ENCODE measurements around the gene TOM1L2. TPM values are rescaled to one million over a fixed set of nuclear protein-coding genes. Genes with fewer than 3 reads are reported as not detected.

TOM1L2 gene
- total RNA-seq, 1 experiment from 2014 or later: 45.2 TPM

GRCh38 chr17:17987901-17988300, 15.7 kb upstream of the TOM1L2 start:
- no peak overlapping the region for H3K27ac ChIP-seq (ENCODE audit: low read length)
- no peak for TF ChIP-seq REST (IDR thresholded peaks at IDR 0.05; ENCODE audit: insufficient read depth in 1 of 2, low read depth in 2 of 2, low read length in 1 of 2)
- no peak for TF ChIP-seq POLR2AphosphoS5 (IDR thresholded peaks at IDR 0.05; ENCODE audit: low read depth, low read length)
- no peak for TF ChIP-seq TCF7L2 (IDR thresholded peaks at IDR 0.05; ENCODE audit: low read depth, low read length)
- no peak for TF ChIP-seq SIN3A (IDR thresholded peaks at IDR 0.05; ENCODE audit: borderline replicate concordance, insufficient read depth, low read depth, low read length)
- TF ChIP-seq CTCF (IDR thresholded peaks at IDR 0.05): no peak
- H3K27me3 ChIP-seq (ENCODE audit: control insufficient read depth, insufficient read depth, low read length): no peaks in the 10 kb centered on the region
- CTCF ChIA-PET: no interaction called here
- ATAC-seq (no peak), DNase-seq (ENCODE audit: low read depth, low spot score) (no peak)
- H3K9me3 ChIP-seq (ENCODE audit: control insufficient read depth, insufficient read depth, low read depth, low read length): no peaks in the 10 kb centered on the region
- H3K4me1 ChIP-seq (ENCODE audit: control insufficient read depth, insufficient read depth, low read length): peaks cover 14% of the 10 kb centered on the region
- POLR2A ChIA-PET: no interaction called here
- intact Hi-C loops (cut with micrococcal nuclease; ENCODE audit: unreplicated experiment) (no loop called here), in situ Hi-C loops (cut with HindIII; ENCODE audit: low pct_unique_long_range_greater_than_20kb, low sequenced_read_pairs) (no loop called here)
- no TSS peak for BruUV-seq (replicated peaks)
- no peak overlapping the region for H3K4me3 ChIP-seq (ENCODE audit: low read depth in 2 of 2, low read length in 2 of 2)
- no peaks in the 10 kb centered on the region for H3K36me3 ChIP-seq (ENCODE audit: control insufficient read depth, insufficient read depth, low read length)

GRCh38 chr17:17987187-17987896, 15.1 kb upstream of the TOM1L2 start:
- DNase-seq (ENCODE audit: low read depth, low spot score) (no peak), ATAC-seq (no peak)
- CTCF ChIA-PET: no interaction called here
- no peaks in the 10 kb centered on the region for H3K9me3 ChIP-seq (ENCODE audit: control insufficient read depth, insufficient read depth, low read depth, low read length)
- TF ChIP-seq REST (IDR thresholded peaks at IDR 0.05; ENCODE audit: insufficient read depth in 1 of 2, low read depth in 2 of 2, low read length in 1 of 2) (no peak), TCF7L2 (IDR thresholded peaks at IDR 0.05; ENCODE audit: low read depth, low read length) (no peak), CTCF (IDR thresholded peaks at IDR 0.05) (no peak), POLR2AphosphoS5 (IDR thresholded peaks at IDR 0.05; ENCODE audit: low read depth, low read length) (no peak), SIN3A (IDR thresholded peaks at IDR 0.05; ENCODE audit: borderline replicate concordance, insufficient read depth, low read depth, low read length) (no peak)
- no peaks in the 10 kb centered on the region for H3K27me3 ChIP-seq (ENCODE audit: control insufficient read depth, insufficient read depth, low read length)
- H3K27ac ChIP-seq (ENCODE audit: low read length): no peak overlapping the region
- no TSS peak for BruUV-seq (replicated peaks)
- H3K4me1 ChIP-seq (ENCODE audit: control insufficient read depth, insufficient read depth, low read length): peaks cover 14% of the 10 kb centered on the region
- no peak overlapping the region for H3K4me3 ChIP-seq (ENCODE audit: low read depth in 2 of 2, low read length in 2 of 2)
- in situ Hi-C loops (cut with HindIII; ENCODE audit: low pct_unique_long_range_greater_than_20kb, low sequenced_read_pairs) (no loop called here), intact Hi-C loops (cut with micrococcal nuclease; ENCODE audit: unreplicated experiment) (no loop called here)
- H3K36me3 ChIP-seq (ENCODE audit: control insufficient read depth, insufficient read depth, low read length): no peaks in the 10 kb centered on the region
- POLR2A ChIA-PET: no interaction called here

All from Panc1 (cell line).